Measurements from ENCODE around the gene HDAC9. TPM values are rescaled to one million over a fixed set of nuclear protein-coding genes. Genes with fewer than 3 reads are reported as not detected.

The HDAC9 gene
- total and polyA plus RNA-seq, 2 experiments from 2014 or later: 3.7 to 9.4 TPM

- no peak for DNase-seq (ENCODE audit: low spot score)
- peaks cover 5% of the 10 kb centered on the region for H3K4me1 ChIP-seq (ENCODE audit: insufficient read depth)
- no peak overlapping the region for H3K27ac ChIP-seq
- no peaks in the 10 kb centered on the region for H3K79me2 ChIP-seq
- no peaks in the 10 kb centered on the region for H3K9me3 ChIP-seq (ENCODE audit: low read depth)
- H3K27me3 ChIP-seq: no peaks in the 10 kb centered on the region
- H4K20me1 ChIP-seq (ENCODE audit: insufficient read depth, poor library complexity, severe bottlenecking): no peaks in the 10 kb centered on the region
- H3K4me2 ChIP-seq: no peak overlapping the region
- no peaks in the 10 kb centered on the region for H3K9me2 ChIP-seq (replicated peaks; ENCODE audit: insufficient read depth)
- TF ChIP-seq, protein P1, sequence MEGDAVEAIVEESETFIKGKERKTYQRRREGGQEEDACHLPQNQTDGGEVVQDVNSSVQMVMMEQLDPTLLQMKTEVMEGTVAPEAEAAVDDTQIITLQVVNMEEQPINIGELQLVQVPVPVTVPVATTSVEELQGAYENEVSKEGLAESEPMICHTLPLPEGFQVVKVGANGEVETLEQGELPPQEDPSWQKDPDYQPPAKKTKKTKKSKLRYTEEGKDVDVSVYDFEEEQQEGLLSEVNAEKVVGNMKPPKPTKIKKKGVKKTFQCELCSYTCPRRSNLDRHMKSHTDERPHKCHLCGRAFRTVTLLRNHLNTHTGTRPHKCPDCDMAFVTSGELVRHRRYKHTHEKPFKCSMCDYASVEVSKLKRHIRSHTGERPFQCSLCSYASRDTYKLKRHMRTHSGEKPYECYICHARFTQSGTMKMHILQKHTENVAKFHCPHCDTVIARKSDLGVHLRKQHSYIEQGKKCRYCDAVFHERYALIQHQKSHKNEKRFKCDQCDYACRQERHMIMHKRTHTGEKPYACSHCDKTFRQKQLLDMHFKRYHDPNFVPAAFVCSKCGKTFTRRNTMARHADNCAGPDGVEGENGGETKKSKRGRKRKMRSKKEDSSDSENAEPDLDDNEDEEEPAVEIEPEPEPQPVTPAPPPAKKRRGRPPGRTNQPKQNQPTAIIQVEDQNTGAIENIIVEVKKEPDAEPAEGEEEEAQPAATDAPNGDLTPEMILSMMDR (IDR thresholded peaks at IDR 0.05; ENCODE audit: poor library complexity): no peak
- TF ChIP-seq EZH2 (IDR thresholded peaks at IDR 0.05; ENCODE audit: borderline replicate concordance): no peak
- no peak for TF ChIP-seq EZH2phosphoT487 (IDR thresholded peaks at IDR 0.05; ENCODE audit: low read depth, severe bottlenecking, unreplicated experiment)
- H2AFZ ChIP-seq: no peak overlapping the region
- H3K36me3 ChIP-seq (replicated peaks; ENCODE audit: insufficient read depth, low read depth): no peaks in the 10 kb centered on the region
- no peak overlapping the region for H3K4me3 ChIP-seq
Measured at GRCh38 chr7:18471476-18472160, 23.9 kb upstream of the HDAC9 start.

- no peaks in the 10 kb centered on the region for H3K27me3 ChIP-seq
- no peak overlapping the region for H2AFZ ChIP-seq
- H3K4me2 ChIP-seq: no peak overlapping the region
- TF ChIP-seq, protein P1 (IDR thresholded peaks at IDR 0.05; ENCODE audit: poor library complexity): no peak
- TF ChIP-seq EZH2phosphoT487 (IDR thresholded peaks at IDR 0.05; ENCODE audit: low read depth, severe bottlenecking, unreplicated experiment): no peak
- TF ChIP-seq EZH2 (IDR thresholded peaks at IDR 0.05; ENCODE audit: borderline replicate concordance): no peak
- H3K9me3 ChIP-seq (ENCODE audit: low read depth): no peaks in the 10 kb centered on the region
- H4K20me1 ChIP-seq (ENCODE audit: insufficient read depth, poor library complexity, severe bottlenecking): no peaks in the 10 kb centered on the region
- H3K4me3 ChIP-seq: no peak overlapping the region
- DNase-seq (ENCODE audit: low spot score): no peak
- no peak overlapping the region for H3K27ac ChIP-seq
- no peaks in the 10 kb centered on the region for H3K36me3 ChIP-seq (replicated peaks; ENCODE audit: insufficient read depth, low read depth)
- no peaks in the 10 kb centered on the region for H3K79me2 ChIP-seq
- H3K4me1 ChIP-seq (ENCODE audit: insufficient read depth): peaks cover 5% of the 10 kb centered on the region
- H3K9me2 ChIP-seq (replicated peaks; ENCODE audit: insufficient read depth): no peaks in the 10 kb centered on the region
- WGBS (ENCODE audit: low lambda C conversion rate, missing lambda C conversion rate): 93% methylated on average over 2 of the region's 2 CpGs
Measured at GRCh38 chr7:18472161-18472483, 23.4 kb upstream of the HDAC9 start.

- Histone ChIP-seq H3K4me1 (ENCODE audit: insufficient read depth) (peaks cover 4% of the 10 kb centered on the region), H3K36me3 (replicated peaks; ENCODE audit: insufficient read depth, low read depth) (no peaks in the 10 kb centered on the region), H4K20me1 (ENCODE audit: insufficient read depth, poor library complexity, severe bottlenecking) (no peaks in the 10 kb centered on the region), H3K9me3 (ENCODE audit: low read depth) (no peaks in the 10 kb centered on the region), H3K9me2 (replicated peaks; ENCODE audit: insufficient read depth) (no peaks in the 10 kb centered on the region), H3K4me3 (no peak overlapping the region), H2AFZ (no peak overlapping the region), H3K27ac (no peak overlapping the region), H3K27me3 (no peaks in the 10 kb centered on the region), H3K4me2 (no peak overlapping the region), H3K79me2 (no peaks in the 10 kb centered on the region)
- no peak for DNase-seq (ENCODE audit: low spot score)
- no peak for TF ChIP-seq EZH2 (IDR thresholded peaks at IDR 0.05; ENCODE audit: borderline replicate concordance)
- TF ChIP-seq, protein P1 (IDR thresholded peaks at IDR 0.05; ENCODE audit: poor library complexity): no peak
- no peak for TF ChIP-seq EZH2phosphoT487 (IDR thresholded peaks at IDR 0.05; ENCODE audit: low read depth, severe bottlenecking, unreplicated experiment)
- WGBS (ENCODE audit: low lambda C conversion rate, missing lambda C conversion rate): 95% methylated on average over 2 of the region's 2 CpGs
Measured at GRCh38 chr7:18473119-18473518, 22.4 kb upstream of the HDAC9 start.

Data from hepatocyte (in vitro differentiated cells).